Panc1 (cell line): Measurements from ENCODE around the gene TADA3.

Experiments
- CTCF ChIP-seq: fragments of 450-650 bp; IDR thresholded peaks from 2 replicates; pipeline ENCODE4 v1.5.1; 2017; ENCODE audit warnings: mild to moderate bottlenecking
- TCF7L2 ChIP-seq: IDR thresholded peaks from 2 replicates; pipeline ENCODE4 v1.6.1; 2011; ENCODE audit warnings: mild to moderate bottlenecking, low read depth, low read length, inconsistent platforms

DNA sequence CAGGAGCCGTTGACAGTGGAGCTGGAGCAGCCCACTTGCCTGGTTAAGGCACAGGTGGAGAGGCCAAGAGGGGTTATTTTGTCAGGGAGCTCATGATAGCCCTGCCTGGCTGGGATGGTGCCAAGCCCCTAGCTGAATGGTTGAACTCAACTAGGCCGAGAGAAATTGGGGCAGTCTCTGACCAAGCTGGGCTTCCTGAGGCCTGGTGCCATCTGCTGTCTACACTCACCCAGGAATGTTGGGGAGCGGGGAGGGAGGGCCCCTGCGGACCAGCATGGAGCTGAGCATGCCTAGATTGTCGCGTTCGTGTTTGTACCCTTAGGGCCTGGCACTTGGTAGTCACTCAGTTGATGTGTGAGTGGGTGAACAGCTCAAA, 59.5 kb downstream of the TADA3 start:
- TF ChIP-seq TCF7L2 (no peak), CTCF (no peak)
